ENCODE results near the gene FILIP1L.

DNA sequence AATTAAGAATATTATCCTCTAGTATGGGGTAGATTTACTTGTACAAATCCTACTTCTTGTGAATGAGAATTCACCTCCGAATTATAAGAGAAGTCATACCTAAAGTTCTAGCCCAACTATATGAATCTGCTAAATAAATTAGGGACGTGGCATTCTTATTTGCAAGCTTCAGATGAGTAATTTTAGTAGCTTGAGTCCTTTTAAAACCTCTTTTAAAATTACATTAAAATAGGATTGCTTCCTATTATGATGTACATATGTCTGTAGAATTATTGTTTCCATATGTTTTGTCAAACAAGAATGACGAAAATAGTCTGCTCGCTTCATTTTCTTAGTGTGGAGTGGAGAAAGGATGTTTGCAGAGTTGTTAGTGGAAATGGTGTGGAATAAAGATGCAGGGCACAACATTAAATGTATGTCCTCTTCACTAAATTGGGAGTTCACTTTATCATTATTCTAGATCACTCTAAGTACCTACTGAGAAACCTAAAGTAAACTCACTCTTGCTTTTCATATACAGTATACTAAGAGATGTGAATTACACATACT is 237.2 kb downstream of the FILIP1L start:
- TF ChIP-seq EP300 (IDR thresholded peaks at IDR 0.05; ENCODE audit: borderline replicate concordance): no peak
- TF ChIP-seq, protein P1, sequence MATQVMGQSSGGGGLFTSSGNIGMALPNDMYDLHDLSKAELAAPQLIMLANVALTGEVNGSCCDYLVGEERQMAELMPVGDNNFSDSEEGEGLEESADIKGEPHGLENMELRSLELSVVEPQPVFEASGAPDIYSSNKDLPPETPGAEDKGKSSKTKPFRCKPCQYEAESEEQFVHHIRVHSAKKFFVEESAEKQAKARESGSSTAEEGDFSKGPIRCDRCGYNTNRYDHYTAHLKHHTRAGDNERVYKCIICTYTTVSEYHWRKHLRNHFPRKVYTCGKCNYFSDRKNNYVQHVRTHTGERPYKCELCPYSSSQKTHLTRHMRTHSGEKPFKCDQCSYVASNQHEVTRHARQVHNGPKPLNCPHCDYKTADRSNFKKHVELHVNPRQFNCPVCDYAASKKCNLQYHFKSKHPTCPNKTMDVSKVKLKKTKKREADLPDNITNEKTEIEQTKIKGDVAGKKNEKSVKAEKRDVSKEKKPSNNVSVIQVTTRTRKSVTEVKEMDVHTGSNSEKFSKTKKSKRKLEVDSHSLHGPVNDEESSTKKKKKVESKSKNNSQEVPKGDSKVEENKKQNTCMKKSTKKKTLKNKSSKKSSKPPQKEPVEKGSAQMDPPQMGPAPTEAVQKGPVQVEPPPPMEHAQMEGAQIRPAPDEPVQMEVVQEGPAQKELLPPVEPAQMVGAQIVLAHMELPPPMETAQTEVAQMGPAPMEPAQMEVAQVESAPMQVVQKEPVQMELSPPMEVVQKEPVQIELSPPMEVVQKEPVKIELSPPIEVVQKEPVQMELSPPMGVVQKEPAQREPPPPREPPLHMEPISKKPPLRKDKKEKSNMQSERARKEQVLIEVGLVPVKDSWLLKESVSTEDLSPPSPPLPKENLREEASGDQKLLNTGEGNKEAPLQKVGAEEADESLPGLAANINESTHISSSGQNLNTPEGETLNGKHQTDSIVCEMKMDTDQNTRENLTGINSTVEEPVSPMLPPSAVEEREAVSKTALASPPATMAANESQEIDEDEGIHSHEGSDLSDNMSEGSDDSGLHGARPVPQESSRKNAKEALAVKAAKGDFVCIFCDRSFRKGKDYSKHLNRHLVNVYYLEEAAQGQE (IDR thresholded peaks at IDR 0.05; ENCODE audit: low read depth): no peak
- TF ChIP-seq YY1 (IDR thresholded peaks at IDR 0.05; ENCODE audit: low read depth): no peak
- TF ChIP-seq, protein P2, sequence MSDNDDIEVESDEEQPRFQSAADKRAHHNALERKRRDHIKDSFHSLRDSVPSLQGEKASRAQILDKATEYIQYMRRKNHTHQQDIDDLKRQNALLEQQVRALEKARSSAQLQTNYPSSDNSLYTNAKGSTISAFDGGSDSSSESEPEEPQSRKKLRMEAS (IDR thresholded peaks at IDR 0.05): no peak
- no peak for TF ChIP-seq CREB1 (IDR thresholded peaks at IDR 0.05; ENCODE audit: low read depth)
- TF ChIP-seq TEAD4 (IDR thresholded peaks at IDR 0.05): no peak
- no peak for TF ChIP-seq FOXM1 (IDR thresholded peaks at IDR 0.05; ENCODE audit: borderline replicate concordance, low read depth)
